Lower lobe of right lung (tissue), 2 donors: ENCODE data around the gene TSPAN9. TPM values are rescaled to one million over a fixed set of nuclear protein-coding genes. Genes with fewer than 3 reads are reported as not detected.

Source experiments
- ATAC-seq, 2 donors: fragments of 200-7000 bp; cut with Tn5 transposase; one replicate each; pipeline ENCODE4 v1.9.1; 2020 to 2022; ENCODE audit warnings: mild to moderate bottlenecking in 2 of 2, moderate library complexity in 2 of 2
- DNase-seq: peaks from one replicate; pipeline ENCODE4 v3.0.0-alpha.2; 2020
- H3K27ac ChIP-seq: fragments of 200-600 bp; one replicate; pipeline ENCODE4 v1.8.0; 2022
- H3K27me3 ChIP-seq: fragments of 200-600 bp; one replicate; pipeline ENCODE4 v1.8.0; 2022; ENCODE audit warnings: low read depth
- H3K36me3 ChIP-seq: fragments of 200-600 bp; one replicate; pipeline ENCODE4 v1.8.0; 2022; ENCODE audit warnings: mild to moderate bottlenecking
- H3K4me1 ChIP-seq: fragments of 200-600 bp; one replicate; pipeline ENCODE4 v1.8.0; 2022
- H3K4me3 ChIP-seq: fragments of 200-600 bp; one replicate; pipeline ENCODE4 v1.8.0; 2022; ENCODE audit warnings: mild to moderate bottlenecking
- H3K9me3 ChIP-seq: fragments of 200-600 bp; one replicate; pipeline ENCODE4 v1.8.0; 2022
- CTCF ChIP-seq: fragments of 200-600 bp; IDR thresholded peaks from one replicate; pipeline ENCODE4 v1.8.0; 2022; ENCODE audit warnings: antibody characterized with exemption, mild to moderate bottlenecking
- intact Hi-C: fragments of 100-400 bp; cut with DNase I; formaldehyde crosslinking; loops from one replicate; pipeline ENCODE4 v1.11.0; 2022
- total RNA-seq: library from RNA; stranded (reverse); fragmentation: NEBNext Ultra II Directional; extraction: Animal tissue kit (Norgen Biotek cat#: 25700); gene quantifications from one replicate; pipeline ENCODE4 v1.2.1, GENCODE V29; 2021
- donor health status: DM: no; HTN: yes; CAD: no; lungs with severe emphysema.

The TSPAN9 gene
- total RNA-seq, 1 donor from 2014 or later, result 61.1 TPM

- DNase-seq (no peak), ATAC-seq (peak; percentile 66 to 68)
- Histone ChIP-seq H3K4me3 (no peak overlapping the region), H3K27me3 (peaks cover 3% of the 10 kb centered on the region), H3K9me3 (no peaks in the 10 kb centered on the region), H3K27ac (no peak overlapping the region), H3K36me3 (peaks cover 32% of the 10 kb centered on the region), H3K4me1 (peaks cover 4% of the 10 kb centered on the region)
- intact Hi-C loops, result no loop called here
- peak; percentile 67 for TF ChIP-seq CTCF
Observed at GRCh38 chr12:3041558-3042164, 35.5 kb upstream of the TSPAN9 start.

GRCh38 chr12:3042394-3042793 is 34.8 kb upstream of the TSPAN9 start:
- intact Hi-C loops, result no loop called here
- Histone ChIP-seq H3K4me1 (peaks cover 4% of the 10 kb centered on the region), H3K36me3 (peaks cover 29% of the 10 kb centered on the region), H3K27me3 (peaks cover 3% of the 10 kb centered on the region), H3K4me3 (no peak overlapping the region), H3K9me3 (no peaks in the 10 kb centered on the region), H3K27ac (no peak overlapping the region)
- DNase-seq (no peak), ATAC-seq (no peak)
- TF ChIP-seq CTCF, result no peak

- H3K36me3 ChIP-seq, result peaks cover 24% of the 10 kb centered on the region
- DNase-seq (no peak), ATAC-seq (no peak)
- TF ChIP-seq CTCF, result no peak
- peaks cover 3% of the 10 kb centered on the region for H3K27me3 ChIP-seq
- H3K4me1 ChIP-seq, result peaks cover 4% of the 10 kb centered on the region
- H3K27ac ChIP-seq, result no peak overlapping the region
- no peak overlapping the region for H3K4me3 ChIP-seq
- intact Hi-C loops, result no loop called here
- no peaks in the 10 kb centered on the region for H3K9me3 ChIP-seq
Observed at GRCh38 chr12:3042826-3043225, 34.4 kb upstream of the TSPAN9 start.

GRCh38 chr12:3043406-3043805 is 33.8 kb upstream of the TSPAN9 start:
- Histone ChIP-seq H3K4me1 (peaks cover 4% of the 10 kb centered on the region), H3K4me3 (no peak overlapping the region), H3K27me3 (peaks cover 3% of the 10 kb centered on the region), H3K27ac (no peak overlapping the region), H3K36me3 (peaks cover 19% of the 10 kb centered on the region), H3K9me3 (no peaks in the 10 kb centered on the region)
- ATAC-seq, result no peak
- no peak for DNase-seq
- intact Hi-C loops, result no loop called here
- no peak for TF ChIP-seq CTCF

- ATAC-seq (no peak), DNase-seq (no peak)
- Histone ChIP-seq H3K4me3 (no peak overlapping the region), H3K9me3 (no peaks in the 10 kb centered on the region), H3K4me1 (peaks cover 6% of the 10 kb centered on the region), H3K36me3 (peaks cover 11% of the 10 kb centered on the region), H3K27ac (no peak overlapping the region), H3K27me3 (peaks cover 3% of the 10 kb centered on the region)
- intact Hi-C loops, result no loop called here
- TF ChIP-seq CTCF, result no peak
Observed at GRCh38 chr12:3044141-3044630, 33.0 kb upstream of the TSPAN9 start.
